ENCODE measurements around the gene CILP. TPM values are rescaled to one million over a fixed set of nuclear protein-coding genes. Genes with fewer than 3 reads are reported as not detected.

The CILP gene
- total and polyA plus RNA-seq, 3 donors from 2014 or later = 8.0 to 48.6 (median 27.1) TPM

DNA sequence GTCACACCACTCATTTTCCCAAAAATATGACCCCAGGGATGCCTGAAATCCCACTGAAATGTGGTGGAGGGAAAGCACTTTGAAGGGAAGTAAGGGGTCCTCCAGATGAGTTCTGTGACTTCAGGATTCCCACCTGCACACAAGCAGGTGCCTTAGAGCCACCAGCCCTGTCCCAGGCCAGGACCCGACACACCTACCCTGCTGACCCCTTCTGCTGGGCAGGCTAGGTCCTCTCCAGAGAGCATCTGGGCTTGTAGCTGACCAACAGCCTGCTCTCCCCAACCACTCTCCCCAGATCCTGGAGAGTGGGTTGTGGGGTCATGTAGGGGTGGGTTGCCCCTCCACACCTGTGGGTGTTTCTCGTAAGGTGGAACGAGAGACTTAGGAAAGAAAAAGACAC is 14.9 kb upstream of the CILP start:
- intact Hi-C loops (cut with DNase I; ENCODE audit: low total_unique reads) = no loop called here

DNA sequence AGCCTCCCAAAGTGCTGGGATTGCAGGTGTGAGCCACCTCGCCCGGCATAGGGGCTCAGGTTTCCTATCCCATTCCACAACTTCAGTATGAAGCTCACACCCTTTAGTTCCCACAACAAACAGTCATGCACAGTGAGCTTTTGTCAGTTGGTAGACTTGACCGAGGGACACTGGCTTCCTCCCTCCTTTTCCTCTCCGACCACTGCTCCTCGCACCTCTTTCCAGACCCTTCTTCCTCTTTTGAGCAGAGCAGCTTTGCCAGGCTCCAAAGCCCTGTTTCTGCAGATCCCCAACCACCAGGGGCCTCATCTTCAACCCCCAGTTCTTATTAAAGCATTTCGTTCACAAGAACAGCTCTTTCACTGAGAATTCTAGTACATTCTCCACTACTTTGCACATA is 12.7 kb upstream of the CILP start:
- intact Hi-C loops (cut with DNase I; ENCODE audit: low total_unique reads) = no loop called here
- Histone ChIP-seq H3K27ac (no peak overlapping the region), H3K4me1 (no peaks in the 10 kb centered on the region), H3K4me3 (no peak overlapping the region), H3K27me3 (no peaks in the 10 kb centered on the region), H3K9me3 (no peaks in the 10 kb centered on the region), H3K36me3 (ENCODE audit: low read depth, missing control alignments) (no peaks in the 10 kb centered on the region)
- TF ChIP-seq, protein P1, sequence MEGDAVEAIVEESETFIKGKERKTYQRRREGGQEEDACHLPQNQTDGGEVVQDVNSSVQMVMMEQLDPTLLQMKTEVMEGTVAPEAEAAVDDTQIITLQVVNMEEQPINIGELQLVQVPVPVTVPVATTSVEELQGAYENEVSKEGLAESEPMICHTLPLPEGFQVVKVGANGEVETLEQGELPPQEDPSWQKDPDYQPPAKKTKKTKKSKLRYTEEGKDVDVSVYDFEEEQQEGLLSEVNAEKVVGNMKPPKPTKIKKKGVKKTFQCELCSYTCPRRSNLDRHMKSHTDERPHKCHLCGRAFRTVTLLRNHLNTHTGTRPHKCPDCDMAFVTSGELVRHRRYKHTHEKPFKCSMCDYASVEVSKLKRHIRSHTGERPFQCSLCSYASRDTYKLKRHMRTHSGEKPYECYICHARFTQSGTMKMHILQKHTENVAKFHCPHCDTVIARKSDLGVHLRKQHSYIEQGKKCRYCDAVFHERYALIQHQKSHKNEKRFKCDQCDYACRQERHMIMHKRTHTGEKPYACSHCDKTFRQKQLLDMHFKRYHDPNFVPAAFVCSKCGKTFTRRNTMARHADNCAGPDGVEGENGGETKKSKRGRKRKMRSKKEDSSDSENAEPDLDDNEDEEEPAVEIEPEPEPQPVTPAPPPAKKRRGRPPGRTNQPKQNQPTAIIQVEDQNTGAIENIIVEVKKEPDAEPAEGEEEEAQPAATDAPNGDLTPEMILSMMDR (IDR thresholded peaks at IDR 0.05) = no peak
- TF ChIP-seq POLR2A (IDR thresholded peaks at IDR 0.05) = no peak
- DNase-seq = no peak
- WGBS, 2 donors = 86 to 87% methylated on average over 6 of the region's 6 CpGs

More for the DNA sequence above, 14.9 kb upstream of the CILP start:
- no peak overlapping the region for H3K4me3 ChIP-seq
- DNase-seq = no peak
- no peaks in the 10 kb centered on the region for H3K9me3 ChIP-seq
- no peaks in the 10 kb centered on the region for H3K4me1 ChIP-seq
- TF ChIP-seq, protein P1 (IDR thresholded peaks at IDR 0.05) = no peak
- no peak for TF ChIP-seq POLR2A (IDR thresholded peaks at IDR 0.05)
- WGBS, 2 donors = 88 to 96% methylated on average over 3 of the region's 3 CpGs
- H3K27ac ChIP-seq = no peak overlapping the region
- no peaks in the 10 kb centered on the region for H3K27me3 ChIP-seq
- no peaks in the 10 kb centered on the region for H3K36me3 ChIP-seq (ENCODE audit: low read depth, missing control alignments)

DNA sequence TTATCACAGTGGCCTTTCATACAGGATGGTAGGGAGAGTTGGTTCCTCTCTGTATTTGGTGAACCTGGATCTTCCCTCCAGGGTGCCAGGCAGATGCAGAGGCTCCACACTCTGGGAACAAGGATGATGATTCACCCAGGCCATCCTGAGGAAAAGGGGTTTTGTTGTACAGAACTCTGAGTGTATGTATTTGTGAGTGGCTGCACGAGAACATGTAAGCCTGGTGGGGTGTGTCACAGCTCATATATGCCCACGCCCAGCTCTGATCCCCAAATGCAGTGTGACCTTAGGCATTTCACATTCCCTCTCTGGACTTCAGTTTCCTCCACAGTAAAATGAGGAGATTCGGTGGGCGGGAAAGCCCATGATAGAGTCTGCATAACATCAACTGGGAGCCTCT is 11.6 kb upstream of the CILP start:
- no peak overlapping the region for H3K27ac ChIP-seq
- TF ChIP-seq POLR2A (IDR thresholded peaks at IDR 0.05) = no peak
- TF ChIP-seq, protein P1 (IDR thresholded peaks at IDR 0.05) = no peak
- H3K36me3 ChIP-seq (ENCODE audit: low read depth, missing control alignments) = no peaks in the 10 kb centered on the region
- intact Hi-C loops (cut with DNase I; ENCODE audit: low total_unique reads) = no loop called here
- no peaks in the 10 kb centered on the region for H3K4me1 ChIP-seq
- H3K4me3 ChIP-seq = no peak overlapping the region
- DNase-seq = no peak
- no peaks in the 10 kb centered on the region for H3K27me3 ChIP-seq
- no peaks in the 10 kb centered on the region for H3K9me3 ChIP-seq
- WGBS, 2 donors = 74 to 84% methylated on average over 4 of the region's 4 CpGs

DNA sequence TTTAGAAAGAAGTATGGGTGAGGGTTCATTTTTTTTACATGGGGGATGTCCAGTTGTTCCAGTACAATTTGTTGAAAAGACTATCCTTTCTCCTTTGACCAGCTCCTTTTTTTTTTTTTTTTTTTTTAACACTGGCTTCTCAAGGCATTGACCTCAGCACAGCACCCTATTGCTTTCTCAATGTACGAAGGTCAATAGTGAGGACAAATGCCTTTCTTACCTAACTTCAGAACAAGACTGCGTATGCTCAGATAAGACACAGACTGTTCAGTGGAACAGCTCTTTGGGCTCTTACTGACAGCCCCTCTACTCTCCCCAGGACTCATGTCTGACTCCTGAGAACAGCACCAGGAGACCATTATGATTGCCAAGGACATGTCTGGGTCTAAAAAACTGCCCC is 10.4 kb upstream of the CILP start:
- no peaks in the 10 kb centered on the region for H3K27me3 ChIP-seq
- H3K9me3 ChIP-seq = no peaks in the 10 kb centered on the region
- DNase-seq = no peak
- no peak overlapping the region for H3K27ac ChIP-seq
- no peaks in the 10 kb centered on the region for H3K36me3 ChIP-seq (ENCODE audit: low read depth, missing control alignments)
- WGBS, 2 donors = 65 to 84% methylated on average over 2 of the region's 2 CpGs
- no peak for TF ChIP-seq POLR2A (IDR thresholded peaks at IDR 0.05)
- TF ChIP-seq, protein P1 (IDR thresholded peaks at IDR 0.05) = no peak
- intact Hi-C loops (cut with DNase I; ENCODE audit: low total_unique reads) = no loop called here
- no peaks in the 10 kb centered on the region for H3K4me1 ChIP-seq
- no peak overlapping the region for H3K4me3 ChIP-seq

DNA sequence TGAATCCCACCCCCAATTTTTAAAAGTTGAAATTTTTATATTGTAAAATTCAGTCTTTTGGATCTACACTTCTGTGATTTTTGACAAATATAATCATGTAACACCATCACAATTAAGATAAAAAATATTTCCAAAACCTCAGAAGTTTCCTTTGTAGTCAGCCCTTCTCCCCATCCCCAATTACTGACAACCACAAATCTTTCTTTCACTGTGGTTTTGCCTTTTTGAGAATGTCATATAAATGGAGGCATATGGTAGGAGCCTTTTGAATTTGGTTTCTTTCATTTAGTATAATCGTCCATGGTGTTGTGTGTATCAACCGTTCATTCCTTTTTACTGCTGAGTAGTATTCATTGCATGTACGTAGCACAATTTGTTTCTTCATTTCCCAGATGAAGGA is 7.9 kb upstream of the CILP start:
- Histone ChIP-seq H3K4me3 (no peak overlapping the region), H3K4me1 (peaks cover 10% of the 10 kb centered on the region), H3K9me3 (no peaks in the 10 kb centered on the region), H3K36me3 (ENCODE audit: low read depth, missing control alignments) (no peaks in the 10 kb centered on the region), H3K27ac (no peak overlapping the region), H3K27me3 (no peaks in the 10 kb centered on the region)
- DNase-seq = no peak
- intact Hi-C loops (cut with DNase I; ENCODE audit: low total_unique reads) = no loop called here
- 78 to 92% methylated on average over 3 of the region's 3 CpGs for WGBS, 2 donors
- TF ChIP-seq, protein P1 (IDR thresholded peaks at IDR 0.05) = no peak
- no peak for TF ChIP-seq POLR2A (IDR thresholded peaks at IDR 0.05)
